MM.1S (cell line): ENCODE data around the gene IGFL1.
"Not testable (repeated sequence)": the region's sequence is repeated elsewhere in the genome, so short reads cannot be mapped to it uniquely, and the experiment has no call there.

ENCODE experiments used
- DNase-seq: peaks from one replicate; pipeline ENCODE4 v3.0.0-alpha.2; 2015
- H2AFZ ChIP-seq: fragments of 300-600 bp; sonication (generic); 2 replicates; pipeline ENCODE4 v1.6.0; 2016; ENCODE audit warnings: antibody characterized with exemption, low read length
- H3F3A ChIP-seq: fragments of 300-600 bp; sonication (generic); 2 replicates; pipeline ENCODE4 v1.6.1; 2016; ENCODE audit warnings: mild to moderate bottlenecking, antibody characterized with exemption, low read length, moderate library complexity, mixed read lengths; ENCODE audit not compliant: insufficient read depth
- H3K27ac ChIP-seq: fragments of 300-600 bp; sonication (generic); 2 replicates; pipeline ENCODE4 v1.5.1; 2016; ENCODE audit warnings: mild to moderate bottlenecking, low read length
- H3K27me3 ChIP-seq: fragments of 300-600 bp; sonication (generic); replicated peaks from 2 replicates; pipeline ENCODE4 v1.6.0; 2016; ENCODE audit warnings: low read length; ENCODE audit not compliant: insufficient read depth
- H3K36me3 ChIP-seq: fragments of 300-600 bp; sonication (generic); replicated peaks from 2 replicates; pipeline ENCODE4 v1.6.1; 2016; ENCODE audit warnings: mild to moderate bottlenecking, low read length, mixed read lengths; ENCODE audit not compliant: insufficient read depth
- H3K4me1 ChIP-seq: fragments of 300-600 bp; sonication (generic); 2 replicates; pipeline ENCODE4 v1.6.1; 2016; ENCODE audit warnings: low read length, mixed read lengths
- H3K4me2 ChIP-seq: fragments of 300-600 bp; sonication (generic); 2 replicates; pipeline ENCODE4 v1.6.0; 2016; ENCODE audit warnings: low read depth, low read length
- H3K4me3 ChIP-seq: fragments of 300-600 bp; sonication (generic); 2 replicates; pipeline ENCODE4 v1.5.1; 2016; ENCODE audit warnings: low read length, mixed read lengths
- H3K79me2 ChIP-seq: fragments of 300-600 bp; sonication (generic); 2 replicates; pipeline ENCODE4 v1.6.1; 2016; ENCODE audit warnings: mixed run types, low read length, mixed read lengths
- H3K9ac ChIP-seq: fragments of 300-600 bp; sonication (generic); 2 replicates; pipeline ENCODE4 v1.6.1; 2016; ENCODE audit warnings: low read length, mixed read lengths
- H3K9me2 ChIP-seq: fragments of 300-600 bp; sonication (generic); replicated peaks from 2 replicates; pipeline ENCODE4 v1.6.1; 2016; ENCODE audit warnings: mild to moderate bottlenecking, low read length, mixed read lengths; ENCODE audit not compliant: insufficient read depth
- H3K9me3 ChIP-seq: fragments of 300-600 bp; sonication (generic); replicated peaks from 2 replicates; pipeline ENCODE4 v1.6.1; 2016; ENCODE audit warnings: mild to moderate bottlenecking, low read length, mixed read lengths; ENCODE audit not compliant: insufficient read depth
- H4K20me1 ChIP-seq: fragments of 300-600 bp; sonication (generic); 2 replicates; pipeline ENCODE4 v1.6.1; 2016; ENCODE audit warnings: mild to moderate bottlenecking, low read length, moderate library complexity, mixed read lengths; ENCODE audit not compliant: insufficient read depth
- EZH2 ChIP-seq: fragments of 300-600 bp; sonication (generic); optimal IDR thresholded peaks from 2 replicates; pipeline ENCODE3; 2017; ENCODE audit warnings: low read depth, mild to moderate bottlenecking, antibody characterized with exemption, low read length, mixed read lengths
- EZH2phosphoT487 ChIP-seq: fragments of 300-600 bp; sonication (generic); IDR thresholded peaks from 2 replicates; pipeline ENCODE4 v1.6.1; 2018; ENCODE audit warnings: antibody characterized with exemption, low read length
- TF ChIP-seq, protein P1 (sequence below): fragments of 300-600 bp; sonication (generic); IDR thresholded peaks from 2 replicates; pipeline ENCODE4 v1.5.1; 2016; ENCODE audit warnings: antibody characterized with exemption, low read length, mixed read lengths

IGFL1 gene

DNA sequence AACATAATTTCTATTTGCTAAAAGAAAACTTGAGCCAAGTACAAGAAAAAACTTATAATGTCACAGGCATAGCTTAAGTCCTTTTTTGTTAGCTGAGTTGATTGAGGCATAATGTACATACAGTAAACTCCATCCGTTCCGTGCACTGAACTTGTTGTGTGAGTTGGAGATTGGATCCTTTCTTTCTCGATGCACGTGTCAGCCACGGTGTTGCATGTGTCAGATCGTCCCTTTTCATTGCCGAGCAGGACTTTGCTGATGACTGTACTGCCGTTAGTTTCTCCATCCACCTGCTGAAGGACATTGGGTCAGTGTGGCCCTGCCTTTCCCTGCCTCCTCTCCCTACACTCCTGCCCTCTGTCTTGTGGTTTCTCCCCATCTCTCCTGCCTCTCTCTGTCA lies 47.1 kb upstream of the IGFL1 start:
- Histone ChIP-seq H3K9ac (no peak overlapping the region), H3K4me1 (peaks cover 4% of the 10 kb centered on the region), H3K27me3 (peaks cover 16% of the 10 kb centered on the region), H3K36me3 (no peaks in the 10 kb centered on the region), H3K4me3 (no peak overlapping the region), H4K20me1 (no peaks in the 10 kb centered on the region), H3K9me2 (no peaks in the 10 kb centered on the region), H3K79me2 (no peaks in the 10 kb centered on the region), H3F3A (no peaks in the 10 kb centered on the region), H2AFZ (no peak overlapping the region), H3K9me3 (no peaks in the 10 kb centered on the region), H3K4me2 (no peak overlapping the region), H3K27ac (no peak overlapping the region)
- TF ChIP-seq EZH2phosphoT487 (no peak), EZH2 (no peak)
- TF ChIP-seq, protein P1, sequence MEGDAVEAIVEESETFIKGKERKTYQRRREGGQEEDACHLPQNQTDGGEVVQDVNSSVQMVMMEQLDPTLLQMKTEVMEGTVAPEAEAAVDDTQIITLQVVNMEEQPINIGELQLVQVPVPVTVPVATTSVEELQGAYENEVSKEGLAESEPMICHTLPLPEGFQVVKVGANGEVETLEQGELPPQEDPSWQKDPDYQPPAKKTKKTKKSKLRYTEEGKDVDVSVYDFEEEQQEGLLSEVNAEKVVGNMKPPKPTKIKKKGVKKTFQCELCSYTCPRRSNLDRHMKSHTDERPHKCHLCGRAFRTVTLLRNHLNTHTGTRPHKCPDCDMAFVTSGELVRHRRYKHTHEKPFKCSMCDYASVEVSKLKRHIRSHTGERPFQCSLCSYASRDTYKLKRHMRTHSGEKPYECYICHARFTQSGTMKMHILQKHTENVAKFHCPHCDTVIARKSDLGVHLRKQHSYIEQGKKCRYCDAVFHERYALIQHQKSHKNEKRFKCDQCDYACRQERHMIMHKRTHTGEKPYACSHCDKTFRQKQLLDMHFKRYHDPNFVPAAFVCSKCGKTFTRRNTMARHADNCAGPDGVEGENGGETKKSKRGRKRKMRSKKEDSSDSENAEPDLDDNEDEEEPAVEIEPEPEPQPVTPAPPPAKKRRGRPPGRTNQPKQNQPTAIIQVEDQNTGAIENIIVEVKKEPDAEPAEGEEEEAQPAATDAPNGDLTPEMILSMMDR, result no peak
- no peak for DNase-seq

DNA sequence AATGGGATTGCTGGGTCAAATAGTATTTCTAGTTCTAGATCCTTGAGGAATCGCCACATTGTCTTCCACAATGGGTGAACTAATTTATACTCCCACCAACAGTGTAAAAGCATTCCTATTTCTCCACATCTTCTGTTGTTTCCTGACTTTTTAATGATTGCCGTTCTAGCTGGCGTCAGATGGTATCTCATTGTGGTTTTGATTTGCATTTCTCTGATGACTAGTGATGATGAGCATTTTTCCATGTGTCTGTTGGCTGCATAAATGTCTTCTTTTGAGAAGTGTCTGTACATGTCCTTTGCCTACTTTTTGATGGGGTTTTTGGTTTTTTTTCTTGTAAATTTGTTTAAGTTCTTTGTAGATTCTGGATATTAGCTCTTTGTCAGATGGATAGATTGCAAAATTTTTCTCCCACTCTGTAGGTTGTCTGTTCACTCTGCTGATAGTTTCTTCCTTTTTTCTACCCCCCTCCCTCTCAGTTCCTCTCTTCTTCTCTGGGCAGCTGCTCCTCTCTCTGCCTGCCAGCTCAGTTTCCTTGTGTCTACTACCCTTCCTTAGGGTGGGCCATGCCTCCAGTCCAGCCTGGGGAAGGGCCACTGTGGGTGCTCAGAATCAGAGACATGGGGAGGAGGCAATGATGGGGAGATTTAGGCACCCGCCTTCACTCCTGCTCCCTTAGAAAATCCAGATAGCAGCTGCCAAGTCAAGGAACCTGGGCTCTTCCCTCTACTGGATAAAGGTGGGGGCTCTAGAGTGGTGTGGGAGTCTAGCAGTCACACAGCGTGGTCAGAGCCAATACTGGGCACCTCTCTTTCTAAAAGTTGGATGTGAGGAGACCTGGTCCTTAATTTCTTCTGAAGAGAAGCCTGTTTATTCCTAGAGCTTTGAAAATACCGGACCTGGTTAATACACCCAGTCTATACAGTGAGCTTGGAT lies 44.5 kb upstream of the IGFL1 start:
- H3K79me2 ChIP-seq, H3K9me2 ChIP-seq, H3K9me3 ChIP-seq, DNase-seq, H3K36me3 ChIP-seq, H3K4me2 ChIP-seq, H3K4me1 ChIP-seq, H3F3A ChIP-seq, H4K20me1 ChIP-seq, H3K4me3 ChIP-seq, H2AFZ ChIP-seq: not testable (repeated sequence)
- peak overlapping the region; percentile 12; the same call in 1 of the 2 replicates for H3K9ac ChIP-seq
- peak overlapping the region; percentile 45; the same call in 1 of the 2 replicates for H3K27ac ChIP-seq
- peaks cover 23% of the 10 kb centered on the region for H3K27me3 ChIP-seq

DNA sequence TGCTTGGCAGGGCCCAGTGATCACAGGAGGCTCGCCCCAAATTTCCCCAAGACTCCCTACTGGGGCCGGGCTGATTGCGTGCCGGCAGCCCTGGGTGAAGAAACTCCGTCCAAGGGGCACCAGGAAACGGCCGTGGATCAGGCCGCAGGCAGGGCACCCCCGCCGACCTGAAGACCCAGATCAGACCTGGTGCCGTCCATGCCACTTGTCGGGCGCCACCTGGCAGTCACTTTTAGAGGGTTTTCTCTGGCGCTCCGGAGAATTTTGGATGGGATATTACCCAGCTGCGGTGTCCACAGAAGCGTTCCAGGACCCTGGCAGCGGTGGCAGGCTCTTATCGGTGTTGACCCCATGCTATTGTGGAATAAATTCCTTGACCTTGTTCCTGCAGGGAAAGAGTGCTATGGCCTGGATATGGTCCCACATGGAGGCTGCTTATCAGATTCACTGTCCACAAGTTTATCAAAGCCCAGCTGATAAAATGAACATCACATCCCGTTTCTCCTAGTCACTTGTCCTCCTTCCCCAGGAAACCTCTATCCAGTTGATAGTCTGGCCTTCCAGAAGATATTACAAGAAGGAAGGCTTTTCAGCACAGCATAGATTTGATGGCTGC lies 43.3 kb upstream of the IGFL1 start:
- DNase-seq, result no peak
- Histone ChIP-seq H3K4me2 (no peak overlapping the region), H3K4me1 (peaks cover 4% of the 10 kb centered on the region), H3K9ac (no peak overlapping the region), H3K4me3 (no peak overlapping the region), H3K27me3 (peaks cover 34% of the 10 kb centered on the region), H3K9me3 (no peaks in the 10 kb centered on the region), H2AFZ (no peak overlapping the region), H3K79me2 (no peaks in the 10 kb centered on the region), H3K27ac (no peak overlapping the region), H3F3A (no peaks in the 10 kb centered on the region), H3K9me2 (no peaks in the 10 kb centered on the region), H4K20me1 (no peaks in the 10 kb centered on the region), H3K36me3 (no peaks in the 10 kb centered on the region)
- TF ChIP-seq EZH2, result no peak
- TF ChIP-seq, protein P1, result no peak
- TF ChIP-seq EZH2phosphoT487, result no peak

DNA sequence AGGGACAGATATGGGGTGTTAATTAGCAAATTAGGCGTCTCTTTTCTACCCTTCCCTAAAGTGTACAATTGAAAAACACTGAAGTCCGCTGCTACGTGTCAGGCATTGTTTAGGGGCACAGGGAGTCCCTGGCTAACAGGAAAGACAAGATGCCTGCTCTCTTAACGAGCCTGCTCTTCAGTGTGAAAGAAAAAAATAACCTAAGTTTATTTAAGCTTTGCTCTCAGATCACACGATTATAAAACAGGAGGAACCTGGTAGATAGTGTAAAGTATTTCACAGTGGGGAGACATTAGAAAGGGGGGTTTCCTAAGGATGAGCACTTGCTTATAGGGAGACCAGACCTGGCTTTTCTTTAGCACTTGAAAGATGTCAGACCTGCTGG lies 42.8 kb upstream of the IGFL1 start:
- Histone ChIP-seq H3F3A (no peaks in the 10 kb centered on the region), H3K27ac (no peak overlapping the region), H3K4me1 (peaks cover under 1% of the 10 kb centered on the region), H3K9me3 (no peaks in the 10 kb centered on the region), H3K27me3 (peaks cover 36% of the 10 kb centered on the region), H2AFZ (no peak overlapping the region), H3K79me2 (no peaks in the 10 kb centered on the region), H3K9ac (no peak overlapping the region), H3K9me2 (no peaks in the 10 kb centered on the region), H4K20me1 (no peaks in the 10 kb centered on the region), H3K4me2 (no peak overlapping the region), H3K36me3 (no peaks in the 10 kb centered on the region), H3K4me3 (no peak overlapping the region)
- no peak for DNase-seq
- TF ChIP-seq, protein P1, result no peak
- TF ChIP-seq EZH2phosphoT487 (no peak), EZH2 (no peak)
